CD4-positive, alpha-beta T cell (primary cell): Measurements from ENCODE around the gene FHL3. TPM values are rescaled to one million over a fixed set of nuclear protein-coding genes. Genes with fewer than 3 reads are reported as not detected.
"Not testable (repeated sequence)": the region's sequence is repeated elsewhere in the genome, so short reads cannot be mapped to it uniquely, and the experiment has no call there.

Experiments used
- ATAC-seq: fragments of 200-7000 bp; cut with Tn5 transposase; one replicate; pipeline ENCODE4 v1.10.0; 2022; ENCODE audit warnings: mild to moderate bottlenecking; ENCODE audit not compliant: poor library complexity
- CTCF ChIA-PET: fragments of 350-600 bp; sonication (Branson Sonifier 250); formaldehyde crosslinking; loops from one replicate; lab custom pipeline; 2021; ENCODE audit warnings: antibody characterized with exemption, inconsistent platforms; lab: Charles Lee
- POLR2A ChIA-PET: fragments of 350-600 bp; sonication (Branson Sonifier 250); formaldehyde crosslinking; loops from one replicate; lab custom pipeline; 2021; ENCODE audit warnings: antibody characterized with exemption, inconsistent platforms; lab: Charles Lee
- DNase-seq, 14 experiments: peaks; one replicate each; pipeline ENCODE4 v3.0.0-alpha.2; 2013 to 2020; ENCODE audit warnings: mixed read lengths in 2 of 14
- H3K27ac ChIP-seq, 2 donors: one replicate each; pipeline versions ENCODE4 v1.5.1 to v1.7.0; 2013; ENCODE audit warnings: low read length in 2 of 2, low read depth in 1 of 2, mild to moderate bottlenecking in 1 of 2
- H3K27me3 ChIP-seq, 2 experiments: 1 replicate in 1 of 2; 2 replicates in 1 of 2; pipeline versions ENCODE4 v1.6.1 to v1.7.0; 2013; ENCODE audit warnings: low read length in 2 of 2, control low read depth in 1 of 2, mild to moderate bottlenecking in 1 of 2, moderate library complexity in 1 of 2; ENCODE audit not compliant: insufficient read depth in 2 of 2, control insufficient read depth in 1 of 2
- H3K36me3 ChIP-seq: one replicate; pipeline ENCODE4 v1.6.1; 2013; ENCODE audit warnings: low read length, control low read depth; ENCODE audit not compliant: insufficient read depth
- H3K4me1 ChIP-seq: one replicate; pipeline ENCODE4 v1.6.1; 2013; ENCODE audit warnings: low read length, control low read depth; ENCODE audit not compliant: insufficient read depth
- H3K4me3 ChIP-seq: one replicate; pipeline ENCODE4 v1.5.1; 2013; ENCODE audit warnings: mild to moderate bottlenecking, low read length, moderate library complexity
- H3K9me3 ChIP-seq, 2 experiments: 1 replicate in 1 of 2; 2 replicates in 1 of 2; pipeline versions ENCODE4 v1.6.1 to v1.7.0; 2013; ENCODE audit warnings: low read length in 2 of 2, mild to moderate bottlenecking in 2 of 2, control low read depth in 1 of 2, moderate library complexity in 1 of 2; ENCODE audit not compliant: control insufficient read depth in 1 of 2, insufficient read depth in 1 of 2
- H3K27ac Mint-ChIP-seq: one replicate; pipeline ENCODE4 v1.8.0; 2020; ENCODE audit warnings: mixed read lengths
- H3K27me3 Mint-ChIP-seq: one replicate; pipeline ENCODE4 v1.8.0; 2021; ENCODE audit warnings: mixed read lengths
- H3K36me3 Mint-ChIP-seq: one replicate; pipeline ENCODE4 v1.8.0; 2021; ENCODE audit warnings: low read depth, mixed read lengths
- H3K4me1 Mint-ChIP-seq: one replicate; pipeline ENCODE4 v1.8.0; 2021; ENCODE audit warnings: low read depth, mixed read lengths
- H3K4me3 Mint-ChIP-seq: one replicate; pipeline ENCODE4 v1.8.0; 2020; ENCODE audit warnings: mild to moderate bottlenecking, mixed read lengths
- H3K9me3 Mint-ChIP-seq: one replicate; pipeline ENCODE4 v1.8.0; 2020; ENCODE audit warnings: mixed read lengths
- intact Hi-C, 2 experiments: fragments of 100-400 bp; cut with DNase I in 1 of 2; cut with micrococcal nuclease in 1 of 2; formaldehyde crosslinking; loops; one replicate each; pipeline versions ENCODE4 v1.15.1 to v1.9.0; 2023 to 2025; cut with DNase I, micrococcal nuclease
- total RNA-seq, 174 experiments: library from RNA in 2 of 174; stranded (reverse) in 2 of 174; gene quantifications; one replicate each; pipeline ENCODE4 v1.2.3 and lab custom pipeline; 2021 to 2026
- TF ChIP-seq, protein P1 (sequence below): fragments of 200-600 bp; IDR thresholded peaks from one replicate; pipeline ENCODE4 v1.8.0; 2022; ENCODE audit warnings: antibody characterized with exemption, mild to moderate bottlenecking

FHL3 gene
- total RNA-seq, 2 experiments from 2014 or later = 3.4 to 3.7 TPM

DNA sequence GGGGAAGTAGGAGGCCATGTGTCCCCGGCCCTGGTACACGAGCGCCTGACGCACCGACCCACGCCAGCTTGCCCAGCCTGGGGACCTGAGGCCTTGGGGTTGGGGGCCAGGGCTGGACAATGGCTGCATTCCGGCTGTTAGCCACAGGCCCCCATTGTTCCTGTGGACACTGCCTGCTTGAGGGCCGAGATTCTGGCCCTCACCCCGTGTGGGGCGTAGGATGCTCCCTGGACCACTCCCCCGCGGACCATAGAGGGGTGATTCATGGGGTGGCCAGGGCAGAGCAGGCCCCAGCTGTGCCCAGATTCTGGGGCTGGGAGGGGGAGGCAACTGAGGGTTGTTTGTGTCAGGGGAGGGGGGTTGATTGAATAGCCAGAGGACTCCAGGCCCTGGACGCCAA is 29.6 kb upstream of the FHL3 start:
- peaks cover 1 to 4% of the 10 kb centered on the region in 2 experiments for H3K27me3 ChIP-seq
- Mint-ChIP-seq H3K27me3 (peaks cover 19% of the 10 kb centered on the region), H3K36me3 (no peaks in the 10 kb centered on the region), H3K27ac (no peak overlapping the region), H3K9me3 (no peaks in the 10 kb centered on the region), H3K4me3 (no peak overlapping the region), H3K4me1 (peaks cover 14% of the 10 kb centered on the region)
- H3K4me3 ChIP-seq = no peak overlapping the region
- peaks cover 16% of the 10 kb centered on the region for H3K4me1 ChIP-seq
- ChIA-PET CTCF (no interaction called here), POLR2A (no interaction called here)
- TF ChIP-seq, protein P1, sequence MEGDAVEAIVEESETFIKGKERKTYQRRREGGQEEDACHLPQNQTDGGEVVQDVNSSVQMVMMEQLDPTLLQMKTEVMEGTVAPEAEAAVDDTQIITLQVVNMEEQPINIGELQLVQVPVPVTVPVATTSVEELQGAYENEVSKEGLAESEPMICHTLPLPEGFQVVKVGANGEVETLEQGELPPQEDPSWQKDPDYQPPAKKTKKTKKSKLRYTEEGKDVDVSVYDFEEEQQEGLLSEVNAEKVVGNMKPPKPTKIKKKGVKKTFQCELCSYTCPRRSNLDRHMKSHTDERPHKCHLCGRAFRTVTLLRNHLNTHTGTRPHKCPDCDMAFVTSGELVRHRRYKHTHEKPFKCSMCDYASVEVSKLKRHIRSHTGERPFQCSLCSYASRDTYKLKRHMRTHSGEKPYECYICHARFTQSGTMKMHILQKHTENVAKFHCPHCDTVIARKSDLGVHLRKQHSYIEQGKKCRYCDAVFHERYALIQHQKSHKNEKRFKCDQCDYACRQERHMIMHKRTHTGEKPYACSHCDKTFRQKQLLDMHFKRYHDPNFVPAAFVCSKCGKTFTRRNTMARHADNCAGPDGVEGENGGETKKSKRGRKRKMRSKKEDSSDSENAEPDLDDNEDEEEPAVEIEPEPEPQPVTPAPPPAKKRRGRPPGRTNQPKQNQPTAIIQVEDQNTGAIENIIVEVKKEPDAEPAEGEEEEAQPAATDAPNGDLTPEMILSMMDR = no peak
- ATAC-seq (no peak), DNase-seq (no peak)
- intact Hi-C loops = no loop called here
- no peak overlapping the region for H3K27ac ChIP-seq
- H3K9me3 ChIP-seq = no peaks in the 10 kb centered on the region
- no peaks in the 10 kb centered on the region for H3K36me3 ChIP-seq

DNA sequence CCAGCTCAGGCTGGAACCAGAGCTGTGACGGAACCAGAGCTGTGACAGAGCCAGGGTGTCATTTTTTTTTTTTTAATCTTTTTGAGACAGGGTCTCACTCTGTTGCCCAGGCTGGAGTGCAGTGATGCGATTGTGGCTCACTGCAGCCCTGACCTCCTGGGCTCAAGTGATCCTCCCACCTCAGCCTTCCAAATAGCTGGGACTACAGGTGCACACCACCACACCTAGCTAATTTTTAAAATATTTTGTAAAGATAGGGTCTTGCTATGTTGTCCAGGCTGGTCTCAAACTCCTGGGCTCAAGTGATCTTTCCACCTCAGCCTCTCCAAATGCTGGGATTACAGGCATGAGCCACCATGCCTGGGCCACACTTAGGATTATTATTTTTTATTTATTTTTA is 27.7 kb upstream of the FHL3 start:
- DNase-seq, H3K27me3 ChIP-seq, H3K9me3 ChIP-seq, H3K27me3 Mint-ChIP-seq, intact Hi-C loops, CTCF ChIA-PET, H3K9me3 Mint-ChIP-seq, H3K4me3 ChIP-seq, H3K36me3 ChIP-seq, ATAC-seq, H3K4me3 Mint-ChIP-seq, H3K27ac ChIP-seq, H3K27ac Mint-ChIP-seq, H3K36me3 Mint-ChIP-seq, POLR2A ChIA-PET: not testable (repeated sequence)
- peaks cover 33% of the 10 kb centered on the region for H3K4me1 ChIP-seq
- peaks cover 28% of the 10 kb centered on the region for H3K4me1 Mint-ChIP-seq

DNA sequence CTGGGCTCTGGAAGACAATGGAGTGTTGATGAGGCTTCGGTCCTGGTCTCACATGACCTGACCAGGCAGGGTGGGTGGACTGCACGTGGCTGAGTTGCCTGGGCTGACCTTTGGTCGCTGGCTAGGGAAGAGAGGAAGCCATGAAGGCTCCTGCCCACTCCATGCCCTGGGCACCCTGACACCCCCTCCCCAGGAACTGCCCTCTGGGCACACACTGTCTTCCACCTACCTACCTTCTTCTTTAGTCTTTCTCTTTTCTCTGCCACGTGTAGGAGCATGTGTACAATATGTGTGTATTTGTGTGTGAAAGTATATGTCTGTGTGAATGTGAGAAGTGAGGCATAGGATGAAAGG is 26.2 kb upstream of the FHL3 start:
- ATAC-seq = no peak
- H3K9me3 Mint-ChIP-seq = no peaks in the 10 kb centered on the region
- H3K4me1 Mint-ChIP-seq = peaks cover 33% of the 10 kb centered on the region
- DNase-seq = no peak
- CTCF ChIA-PET = no interaction called here
- intact Hi-C loops = no loop called here
- H3K4me3 Mint-ChIP-seq = no peak overlapping the region
- no peaks in the 10 kb centered on the region for H3K9me3 ChIP-seq
- TF ChIP-seq, protein P1 = no peak
- no peaks in the 10 kb centered on the region for H3K36me3 ChIP-seq
- H3K36me3 Mint-ChIP-seq = peaks cover 3% of the 10 kb centered on the region
- no peaks in the 10 kb centered on the region for H3K27me3 Mint-ChIP-seq
- no peak overlapping the region for H3K4me3 ChIP-seq
- H3K27ac Mint-ChIP-seq = no peak overlapping the region
- peaks cover 42% of the 10 kb centered on the region for H3K4me1 ChIP-seq
- no peak overlapping the region for H3K27ac ChIP-seq
- no peaks in the 10 kb centered on the region for H3K27me3 ChIP-seq
- POLR2A ChIA-PET = no interaction called here
